ENCODE data around the gene CCDC50.

CCDC50 gene

GRCh38 chr3:191390580-191390979 lies 61.4 kb downstream of the CCDC50 start:
- TF ChIP-seq FOXA1 (IDR thresholded peaks at IDR 0.05) (no peak), SUZ12 (IDR thresholded peaks at IDR 0.05) (no peak), FOXM1 (IDR thresholded peaks at IDR 0.05; ENCODE audit: borderline replicate concordance) (no peak), ARNT (IDR thresholded peaks at IDR 0.05) (no peak), BHLHE40 (IDR thresholded peaks at IDR 0.05; ENCODE audit: borderline replicate concordance) (no peak), FOXK2 (IDR thresholded peaks at IDR 0.05) (no peak), CTBP1 (IDR thresholded peaks at IDR 0.05; ENCODE audit: borderline replicate concordance) (no peak)
- ChIA-PET POLR2A (no interaction called here), CTCF (no interaction called here)
- DNase-seq (ENCODE audit: extremely low spot score) = no peak

DNA sequence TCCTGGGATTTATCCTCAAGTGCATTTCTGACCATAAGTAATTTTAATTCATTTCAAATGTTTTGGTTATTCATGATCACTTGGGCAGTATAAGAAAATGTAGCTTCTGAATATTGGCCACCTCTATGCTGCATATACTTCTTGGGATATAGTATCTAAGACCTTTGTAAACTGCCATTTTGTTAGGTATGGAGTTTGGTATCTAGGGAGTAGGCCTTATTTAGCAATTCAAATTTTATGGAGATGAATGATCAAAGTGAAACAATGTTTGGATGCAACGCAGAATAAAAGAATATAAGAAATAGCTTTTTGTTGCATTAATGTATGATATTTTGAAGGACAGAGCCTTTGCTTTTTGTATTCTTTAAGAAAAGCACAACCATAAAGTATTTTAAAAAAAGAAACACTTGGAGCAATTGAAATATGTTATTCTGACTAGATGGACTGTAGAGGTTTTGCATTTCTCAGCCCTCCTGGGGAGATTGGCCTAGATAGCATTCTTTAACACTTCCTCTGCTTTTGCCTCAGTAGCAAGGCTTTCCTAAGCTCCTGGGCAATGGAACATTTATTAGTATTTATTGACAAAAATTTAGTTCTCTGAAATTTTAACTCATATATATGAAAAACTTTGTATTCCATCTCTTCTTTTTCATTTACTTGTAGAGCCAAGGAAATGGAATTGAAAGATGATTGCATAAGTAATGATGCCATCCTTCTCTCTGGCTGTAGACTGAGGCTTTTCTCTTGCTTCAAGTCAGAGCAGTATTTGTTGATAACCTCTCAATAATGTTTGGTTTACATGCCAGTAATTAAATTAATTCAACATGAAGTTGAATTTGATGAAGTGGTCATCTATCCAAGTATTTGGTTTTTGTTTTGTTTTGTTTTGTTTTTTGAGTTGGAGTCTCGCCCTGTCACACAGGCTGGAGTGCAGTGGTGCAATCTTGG lies 62.9 kb downstream of the CCDC50 start:
- ChIA-PET POLR2A (no interaction called here), CTCF (no interaction called here)
- TF ChIP-seq ARNT (IDR thresholded peaks at IDR 0.05) = no peak
- no peak for DNase-seq (ENCODE audit: extremely low spot score)

- ChIA-PET POLR2A (no interaction called here), CTCF (no interaction called here)
- TF ChIP-seq FOXA1 (IDR thresholded peaks at IDR 0.05) (no peak), CTBP1 (IDR thresholded peaks at IDR 0.05; ENCODE audit: borderline replicate concordance) (no peak), SUZ12 (IDR thresholded peaks at IDR 0.05) (no peak), ZNF384 (IDR thresholded peaks at IDR 0.05) (no peak), FOXM1 (IDR thresholded peaks at IDR 0.05; ENCODE audit: borderline replicate concordance) (no peak), LEF1 (IDR thresholded peaks at IDR 0.05; ENCODE audit: borderline replicate concordance) (no peak), BHLHE40 (IDR thresholded peaks at IDR 0.05; ENCODE audit: borderline replicate concordance) (no peak), PKNOX1 (IDR thresholded peaks at IDR 0.05) (no peak), SP1 (IDR thresholded peaks at IDR 0.05) (no peak), ARNT (IDR thresholded peaks at IDR 0.05) (no peak), L3MBTL2 (conservative IDR thresholded peaks at IDR 0.05) (no peak), HDGF (IDR thresholded peaks at IDR 0.05; ENCODE audit: borderline replicate concordance) (no peak), ELF4 (IDR thresholded peaks at IDR 0.05) (no peak), TARDBP (IDR thresholded peaks at IDR 0.05) (no peak), FOXK2 (IDR thresholded peaks at IDR 0.05) (no peak), NFRKB (IDR thresholded peaks at IDR 0.05) (no peak)
- no peak for DNase-seq (ENCODE audit: extremely low spot score)
These were observed 64.0 kb downstream of the CCDC50 start for GRCh38 chr3:191393146-191393545.

DNA sequence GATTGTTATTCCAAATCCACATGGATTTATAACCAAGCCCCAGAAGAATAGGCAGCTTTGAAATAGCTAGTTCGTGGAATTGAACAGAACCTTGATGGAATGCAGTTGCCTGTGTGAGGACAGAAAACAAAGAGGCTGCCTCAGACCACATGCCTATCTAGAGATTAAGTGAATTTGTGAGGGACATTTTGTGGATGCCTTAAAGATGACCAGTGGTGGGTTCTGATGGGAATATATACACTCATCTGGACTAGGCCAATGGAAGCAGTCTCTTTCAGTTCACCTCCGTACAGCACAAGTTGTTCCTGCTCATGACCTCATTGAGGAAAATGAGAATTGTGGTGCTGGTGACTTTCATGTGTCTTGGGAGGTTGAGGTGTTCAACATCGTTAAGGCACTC lies 68.6 kb downstream of the CCDC50 start:
- no peak for DNase-seq (ENCODE audit: extremely low spot score)
- TF ChIP-seq CTBP1 (IDR thresholded peaks at IDR 0.05; ENCODE audit: borderline replicate concordance) (no peak), FOXK2 (IDR thresholded peaks at IDR 0.05) (no peak), ELF4 (IDR thresholded peaks at IDR 0.05) (no peak)
- ChIA-PET CTCF (no interaction called here), POLR2A (no interaction called here)

- ChIA-PET CTCF (no interaction called here), POLR2A (no interaction called here)
- TF ChIP-seq PKNOX1 (IDR thresholded peaks at IDR 0.05) (no peak), ELF4 (IDR thresholded peaks at IDR 0.05) (no peak)
- DNase-seq (ENCODE audit: extremely low spot score) = no peak
These were observed 69.4 kb downstream of the CCDC50 start for GRCh38 chr3:191398607-191399006.

GRCh38 chr3:191399918-191400317 lies 70.7 kb downstream of the CCDC50 start:
- ChIA-PET CTCF (no interaction called here), POLR2A (no interaction called here)
- TF ChIP-seq HDGF (IDR thresholded peaks at IDR 0.05; ENCODE audit: borderline replicate concordance) = no peak
- TF ChIP-seq L3MBTL2 (conservative IDR thresholded peaks at IDR 0.05) = no peak
- no peak for TF ChIP-seq TARDBP (IDR thresholded peaks at IDR 0.05)
- no peak for TF ChIP-seq CTBP1 (IDR thresholded peaks at IDR 0.05; ENCODE audit: borderline replicate concordance)
- no peak for TF ChIP-seq ZNF384 (IDR thresholded peaks at IDR 0.05)
- no peak for TF ChIP-seq SUZ12 (IDR thresholded peaks at IDR 0.05)
- no peak for TF ChIP-seq NFRKB (IDR thresholded peaks at IDR 0.05)
- no peak for DNase-seq (ENCODE audit: extremely low spot score)

DNA sequence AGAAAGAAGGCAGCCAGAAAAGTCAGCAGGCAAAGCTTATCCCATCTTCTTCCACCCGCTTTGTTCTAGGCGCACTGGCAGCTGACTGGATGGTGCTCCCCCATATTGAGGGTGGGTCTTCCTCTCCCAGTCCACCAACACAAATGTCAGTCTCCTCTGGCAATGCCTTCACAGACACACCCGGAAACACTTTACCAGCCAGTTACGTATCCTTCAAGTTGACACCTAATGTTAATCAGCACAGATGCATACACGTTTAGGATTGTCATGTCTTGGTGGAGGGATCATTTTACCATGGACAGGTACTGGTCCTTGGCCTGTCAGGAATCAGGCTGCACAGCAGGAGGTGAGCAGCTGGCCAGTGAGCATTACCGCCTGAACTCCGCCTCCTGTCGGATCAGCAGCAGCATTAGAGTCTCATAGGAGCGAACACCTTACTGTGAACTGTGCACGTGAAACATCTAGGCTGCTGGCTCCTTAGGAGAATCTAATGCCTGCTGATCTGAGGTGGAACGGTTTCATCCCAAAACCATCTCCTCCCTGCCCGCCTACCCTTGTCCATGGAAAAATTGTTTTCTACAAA lies 72.7 kb downstream of the CCDC50 start:
- no peak for TF ChIP-seq L3MBTL2 (conservative IDR thresholded peaks at IDR 0.05)
- no peak for TF ChIP-seq PKNOX1 (IDR thresholded peaks at IDR 0.05)
- no peak for TF ChIP-seq FOXA1 (IDR thresholded peaks at IDR 0.05)
- no peak for TF ChIP-seq ELF4 (IDR thresholded peaks at IDR 0.05)
- TF ChIP-seq LEF1 (IDR thresholded peaks at IDR 0.05; ENCODE audit: borderline replicate concordance) = no peak
- TF ChIP-seq FOXK2 (IDR thresholded peaks at IDR 0.05) = no peak
- no peak for TF ChIP-seq ZNF384 (IDR thresholded peaks at IDR 0.05)
- TF ChIP-seq BHLHE40 (IDR thresholded peaks at IDR 0.05; ENCODE audit: borderline replicate concordance) = no peak
- no peak for TF ChIP-seq SUZ12 (IDR thresholded peaks at IDR 0.05)
- TF ChIP-seq FOXM1 (IDR thresholded peaks at IDR 0.05; ENCODE audit: borderline replicate concordance) = no peak
- no peak for TF ChIP-seq HDGF (IDR thresholded peaks at IDR 0.05; ENCODE audit: borderline replicate concordance)
- no peak for TF ChIP-seq CTBP1 (IDR thresholded peaks at IDR 0.05; ENCODE audit: borderline replicate concordance)
- TF ChIP-seq TARDBP (IDR thresholded peaks at IDR 0.05) = no peak
- no peak for TF ChIP-seq SP1 (IDR thresholded peaks at IDR 0.05)
- no peak for TF ChIP-seq ARNT (IDR thresholded peaks at IDR 0.05)
- no peak for TF ChIP-seq NFRKB (IDR thresholded peaks at IDR 0.05)
- no peak for DNase-seq (ENCODE audit: extremely low spot score)
- ChIA-PET POLR2A (no interaction called here), CTCF (no interaction called here)

All from HEK293T (cell line).